Neutrophil (primary cell): Measurements from ENCODE around the gene SGMS1.

Experiments
- H3K27ac ChIP-seq: fragments of 200-600 bp; sonication (generic); 2 replicates; pipeline ENCODE4 v1.5.1; 2016; ENCODE audit warnings: mild to moderate bottlenecking, moderate library complexity
- H3K27me3 ChIP-seq: fragments of 200-600 bp; sonication (generic); 2 replicates; pipeline ENCODE4 v1.6.0; 2016; ENCODE audit warnings: mild to moderate bottlenecking
- H3K36me3 ChIP-seq: fragments of 200-600 bp; sonication (generic); 2 replicates; pipeline ENCODE4 v1.5.1; 2017
- H3K4me1 ChIP-seq, 2 experiments: fragments of 200-600 bp in 1 of 2; sonication (generic) in 1 of 2; 1 replicate in 1 of 2; 2 replicates in 1 of 2; pipeline versions ENCODE4 v1.5.1 to v1.6.1; 2013 to 2016; ENCODE audit warnings: low read depth in 1 of 2, low read length in 1 of 2, mild to moderate bottlenecking in 1 of 2, moderate library complexity in 1 of 2; ENCODE audit not compliant: control insufficient read depth in 1 of 2, insufficient read depth in 1 of 2
- H3K4me3 ChIP-seq, 2 experiments: fragments of 200-600 bp in 1 of 2; sonication (generic) in 1 of 2; 1 replicate in 1 of 2; 2 replicates in 1 of 2; pipeline ENCODE4 v1.5.1; 2013 to 2016; ENCODE audit warnings: low read depth in 1 of 2, low read length in 1 of 2, mild to moderate bottlenecking in 1 of 2, moderate library complexity in 1 of 2
- H3K9me3 ChIP-seq: fragments of 200-600 bp; sonication (generic); 2 replicates; pipeline ENCODE4 v1.5.1; 2016
- TF ChIP-seq, protein P1 (sequence below): fragments of 200-600 bp; sonication (generic); IDR thresholded peaks from 2 replicates; pipeline ENCODE4 v1.5.1; 2016; ENCODE audit warnings: antibody characterized with exemption

Gene SGMS1

GRCh38 chr10:50325449-50326171 lies 298.1 kb downstream of the SGMS1 start:
- H3K36me3 ChIP-seq: no peaks in the 10 kb centered on the region
- TF ChIP-seq, protein P1, sequence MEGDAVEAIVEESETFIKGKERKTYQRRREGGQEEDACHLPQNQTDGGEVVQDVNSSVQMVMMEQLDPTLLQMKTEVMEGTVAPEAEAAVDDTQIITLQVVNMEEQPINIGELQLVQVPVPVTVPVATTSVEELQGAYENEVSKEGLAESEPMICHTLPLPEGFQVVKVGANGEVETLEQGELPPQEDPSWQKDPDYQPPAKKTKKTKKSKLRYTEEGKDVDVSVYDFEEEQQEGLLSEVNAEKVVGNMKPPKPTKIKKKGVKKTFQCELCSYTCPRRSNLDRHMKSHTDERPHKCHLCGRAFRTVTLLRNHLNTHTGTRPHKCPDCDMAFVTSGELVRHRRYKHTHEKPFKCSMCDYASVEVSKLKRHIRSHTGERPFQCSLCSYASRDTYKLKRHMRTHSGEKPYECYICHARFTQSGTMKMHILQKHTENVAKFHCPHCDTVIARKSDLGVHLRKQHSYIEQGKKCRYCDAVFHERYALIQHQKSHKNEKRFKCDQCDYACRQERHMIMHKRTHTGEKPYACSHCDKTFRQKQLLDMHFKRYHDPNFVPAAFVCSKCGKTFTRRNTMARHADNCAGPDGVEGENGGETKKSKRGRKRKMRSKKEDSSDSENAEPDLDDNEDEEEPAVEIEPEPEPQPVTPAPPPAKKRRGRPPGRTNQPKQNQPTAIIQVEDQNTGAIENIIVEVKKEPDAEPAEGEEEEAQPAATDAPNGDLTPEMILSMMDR: no peak
- no peaks in the 10 kb centered on the region for H3K9me3 ChIP-seq
- no peaks in the 10 kb centered on the region for H3K4me1 ChIP-seq
- H3K27ac ChIP-seq: no peak overlapping the region
- H3K27me3 ChIP-seq: no peaks in the 10 kb centered on the region
- no peak overlapping the region for H3K4me3 ChIP-seq

DNA sequence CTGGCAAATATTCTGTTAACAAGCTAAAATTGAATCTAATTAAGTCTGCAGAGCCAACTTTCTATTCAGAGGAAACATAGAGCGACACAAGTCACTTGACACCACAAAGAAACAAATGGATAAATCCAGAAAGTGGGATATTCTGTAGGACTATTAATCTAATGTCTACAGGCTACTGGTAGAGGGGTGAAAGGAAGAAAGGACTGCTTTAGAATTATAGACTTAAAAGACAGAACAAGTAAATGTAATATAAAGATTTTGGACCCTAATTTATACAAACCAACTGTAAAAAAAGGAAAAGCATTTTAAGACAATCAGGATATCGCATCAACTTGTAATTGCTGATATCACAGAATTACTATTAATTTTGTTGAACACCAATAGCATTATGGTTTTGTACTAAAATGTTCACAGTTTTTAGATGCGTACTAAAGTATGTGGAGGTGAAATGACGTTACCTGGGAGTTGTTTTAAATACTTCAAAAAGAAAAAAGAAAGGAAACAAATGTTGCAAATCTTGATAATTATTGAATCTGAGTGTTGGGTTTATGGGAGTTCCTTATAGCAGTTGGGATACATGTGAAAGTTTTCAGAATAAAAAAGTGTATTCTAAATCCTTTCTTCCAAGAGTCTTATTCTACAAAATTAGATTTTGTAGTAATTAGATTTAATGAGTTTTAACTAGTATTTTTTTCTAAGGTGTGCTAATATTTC lies 298.9 kb downstream of the SGMS1 start:
- H3K4me1 ChIP-seq: no peaks in the 10 kb centered on the region
- H3K36me3 ChIP-seq: no peaks in the 10 kb centered on the region
- no peak overlapping the region for H3K27ac ChIP-seq
- no peak overlapping the region for H3K4me3 ChIP-seq
- TF ChIP-seq, protein P1: no peak
- H3K27me3 ChIP-seq: no peaks in the 10 kb centered on the region
- no peaks in the 10 kb centered on the region for H3K9me3 ChIP-seq

DNA sequence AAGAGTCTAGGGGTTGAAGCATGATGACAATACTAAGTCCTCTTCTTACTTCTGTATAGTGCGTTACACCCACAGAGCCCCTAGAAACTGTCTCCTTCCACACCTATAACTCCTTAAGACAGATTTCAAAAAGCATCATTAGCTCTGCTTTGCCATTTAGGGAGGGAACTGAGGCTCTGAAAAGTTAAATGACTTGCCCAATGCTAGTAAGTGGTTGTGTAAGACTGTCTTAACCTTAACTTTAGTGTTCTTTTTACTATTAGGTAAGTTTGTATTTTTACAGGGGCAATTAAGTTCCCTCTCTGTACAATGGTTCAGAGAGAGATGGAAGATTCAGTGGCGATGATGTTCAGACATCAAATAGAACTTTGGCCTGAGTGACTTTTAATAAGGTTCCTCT lies 299.7 kb downstream of the SGMS1 start:
- H3K27ac ChIP-seq: no peak overlapping the region
- TF ChIP-seq, protein P1: no peak
- no peaks in the 10 kb centered on the region for H3K36me3 ChIP-seq
- no peak overlapping the region for H3K4me3 ChIP-seq
- no peaks in the 10 kb centered on the region for H3K27me3 ChIP-seq
- no peaks in the 10 kb centered on the region for H3K4me1 ChIP-seq
- no peaks in the 10 kb centered on the region for H3K9me3 ChIP-seq

DNA sequence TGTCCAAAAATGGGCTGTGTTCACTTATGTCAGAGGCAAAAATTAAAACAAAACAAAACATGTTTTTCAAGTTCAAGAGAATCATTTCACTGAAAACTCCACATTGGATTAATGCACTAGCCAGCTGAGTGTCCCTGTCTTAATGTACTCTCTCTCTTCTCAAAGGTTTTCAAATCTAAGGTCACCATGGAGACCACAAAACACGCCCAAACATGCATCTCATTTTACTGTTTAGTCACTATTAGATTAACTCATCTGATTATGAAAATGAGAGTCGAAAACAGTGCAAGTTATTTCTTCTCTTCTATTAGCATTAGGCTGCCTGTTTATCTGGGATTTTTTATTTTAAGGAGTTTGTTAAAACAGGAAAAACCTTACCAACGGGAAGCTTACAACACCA lies 301.7 kb downstream of the SGMS1 start:
- Histone ChIP-seq H3K27ac (no peak overlapping the region), H3K4me1 (no peaks in the 10 kb centered on the region)

DNA sequence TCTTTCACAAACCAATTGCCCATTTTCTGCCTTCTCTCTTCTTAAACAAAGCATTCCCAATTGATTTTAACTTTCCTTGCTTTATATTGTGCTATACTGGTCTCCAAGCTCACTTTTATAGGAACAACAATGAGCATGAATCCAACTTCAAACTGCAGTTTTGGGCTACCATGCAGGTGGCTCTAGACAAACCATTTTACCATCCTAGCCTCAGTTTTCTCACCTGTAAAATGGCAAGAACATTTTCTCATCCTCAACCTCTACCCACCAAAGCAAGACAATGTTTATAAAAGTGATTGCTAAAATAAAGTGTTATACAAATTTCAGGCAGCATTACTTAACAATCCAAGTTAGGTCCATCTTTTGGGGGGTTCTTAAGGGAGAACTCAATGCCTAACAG lies 305.6 kb downstream of the SGMS1 start:
- H3K27me3 ChIP-seq: no peaks in the 10 kb centered on the region
- no peak overlapping the region for H3K4me3 ChIP-seq
- H3K9me3 ChIP-seq: no peaks in the 10 kb centered on the region
- no peaks in the 10 kb centered on the region for H3K36me3 ChIP-seq
- TF ChIP-seq, protein P1: no peak
- no peak overlapping the region for H3K27ac ChIP-seq
- no peaks in the 10 kb centered on the region for H3K4me1 ChIP-seq

More for the DNA sequence above, 301.7 kb downstream of the SGMS1 start:
- Histone ChIP-seq H3K36me3 (no peaks in the 10 kb centered on the region), H3K4me3 (no peak overlapping the region), H3K9me3 (no peaks in the 10 kb centered on the region), H3K27me3 (no peaks in the 10 kb centered on the region)
- TF ChIP-seq, protein P1: no peak
